ENCODE data around the gene CNOT9.

DNA sequence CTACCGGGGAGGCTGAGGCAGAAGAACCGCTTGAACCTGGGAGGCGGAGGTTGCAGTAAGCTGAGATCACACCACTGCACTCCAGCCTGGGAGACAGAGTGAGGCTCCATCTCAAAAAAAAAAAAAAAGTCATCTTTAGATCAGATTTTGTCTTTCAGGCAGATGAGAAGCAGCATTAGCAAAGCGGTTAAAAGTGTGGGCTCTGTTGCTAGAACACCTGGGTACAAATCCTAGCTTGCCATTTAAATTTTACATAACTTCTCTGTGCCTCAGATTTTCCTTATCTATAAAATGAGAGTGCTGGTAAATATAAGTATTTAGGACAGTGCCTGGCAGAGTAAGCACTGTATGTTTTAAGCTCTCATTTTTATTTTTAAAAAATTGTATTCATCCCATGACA is 8.2 kb downstream of the CNOT9 start:
- TF ChIP-seq POLR2AphosphoS5 (IDR thresholded peaks at IDR 0.05; ENCODE audit: borderline replicate concordance, low read depth, low read length) = no peak
- TF ChIP-seq EZH2 (IDR thresholded peaks at IDR 0.05) = no peak
- no peak for TF ChIP-seq FOXP2 (optimal IDR thresholded peaks at IDR 0.05; ENCODE audit: control extremely low read depth, extremely low read length, insufficient read depth)
